Stimulated activated CD8-positive, alpha-beta memory T cell treated with anti-CD3 and anti-CD28 coated beads, Interleukin-15, amount 100 ng/mL, for 1 hour (primary cell): ENCODE data around the gene NR5A1.

Source experiments
- DNase-seq: peaks from one replicate; pipeline ENCODE4 v3.0.0-alpha.2; 2020; ENCODE audit warnings: low read depth

Gene NR5A1

GRCh38 chr9:124506931-124507879, at the start of gene NR5A1:
Gene NR5A1, minus strand, starts transcription at chr9:124507399. Its CDS starts 4,004 bp downstream, at chr9:124503395.
- DNase-seq, result no peak

DNA sequence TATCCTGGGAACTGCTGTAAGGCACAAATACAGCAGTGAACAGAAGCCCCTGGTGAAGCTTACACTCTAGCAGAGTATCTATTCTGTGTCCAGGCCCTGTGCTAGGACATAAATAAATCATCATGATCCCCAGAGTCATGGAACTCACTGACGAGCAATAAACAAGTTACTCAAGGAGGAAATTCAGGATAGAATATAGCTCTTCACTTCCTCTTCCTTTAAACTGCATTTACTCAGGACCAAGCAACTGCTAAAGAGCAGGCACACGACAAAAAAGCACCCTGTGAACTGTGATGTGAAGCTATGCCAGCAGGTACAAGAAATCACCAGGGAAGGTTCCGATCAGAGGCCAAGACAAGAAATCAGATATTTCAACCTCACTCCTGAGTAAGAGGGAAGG, 47.8 kb upstream of the NR5A1 start:
- DNase-seq, result no peak

- no peak for DNase-seq
Measured at GRCh38 chr9:124553738-124554137, 46.5 kb upstream of the NR5A1 start.

- DNase-seq, result no peak
Measured at GRCh38 chr9:124552273-124552605, 45.0 kb upstream of the NR5A1 start.

DNA sequence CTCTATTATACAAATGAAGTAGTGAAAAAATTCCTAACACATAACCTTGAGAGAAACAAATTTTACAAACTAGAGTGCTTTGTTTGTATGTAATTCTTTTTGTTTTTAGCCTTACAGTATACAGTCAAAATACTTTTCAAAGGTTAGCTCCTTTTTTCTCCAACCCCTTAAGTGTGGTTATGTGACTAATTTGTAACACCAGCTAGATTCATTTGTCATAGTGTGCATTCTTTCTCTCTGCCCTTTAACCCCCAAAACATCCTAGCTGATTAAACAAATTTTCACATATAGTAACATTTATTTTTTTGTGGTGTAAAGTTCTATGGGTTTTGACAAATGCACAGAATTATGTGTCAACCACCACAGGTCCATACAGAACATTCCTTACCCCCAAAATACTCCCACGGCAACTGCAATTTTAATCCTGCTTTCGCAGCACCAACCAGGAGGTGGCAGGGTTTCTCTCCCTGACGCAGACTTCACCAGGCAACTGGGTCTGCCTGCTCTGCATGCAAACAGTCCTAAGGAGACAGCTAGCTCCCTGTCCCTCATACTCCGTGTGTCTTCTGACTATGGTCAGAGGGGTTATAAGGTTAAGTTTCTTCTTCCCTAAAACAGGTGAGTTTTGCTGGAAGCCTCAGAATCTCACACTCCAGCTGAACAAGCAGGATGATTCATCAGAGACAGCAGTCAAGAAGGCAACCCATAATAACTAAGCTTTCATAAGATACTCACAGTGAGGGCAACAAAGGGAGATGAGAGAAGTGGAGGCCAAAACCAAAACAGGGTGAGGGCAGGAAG, 44.5 kb upstream of the NR5A1 start:
- no peak for DNase-seq

GRCh38 chr9:124550072-124550471, 42.9 kb upstream of the NR5A1 start:
- DNase-seq, result no peak

DNA sequence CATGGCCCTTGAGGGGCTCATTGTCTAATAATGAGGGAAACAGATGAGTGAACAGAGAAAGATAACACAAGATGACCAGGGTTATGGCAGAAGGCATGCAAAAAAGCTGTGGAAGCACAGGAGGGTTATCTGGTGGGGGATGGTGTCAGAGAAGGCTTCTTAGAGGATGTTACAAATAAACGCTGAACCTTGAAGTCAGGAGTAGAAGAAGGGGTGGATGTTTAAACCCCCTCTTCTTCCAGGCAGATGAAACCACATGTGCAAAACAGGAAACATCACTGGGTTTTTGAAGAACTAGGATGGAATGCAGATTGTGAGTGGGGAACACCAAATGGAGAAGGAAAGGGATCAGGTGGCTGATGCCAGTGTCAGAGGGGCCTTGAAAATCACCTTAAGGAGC, 41.8 kb upstream of the NR5A1 start:
- DNase-seq, result no peak

GRCh38 chr9:124544535-124544934, 37.3 kb upstream of the NR5A1 start:
- no peak for DNase-seq

DNA sequence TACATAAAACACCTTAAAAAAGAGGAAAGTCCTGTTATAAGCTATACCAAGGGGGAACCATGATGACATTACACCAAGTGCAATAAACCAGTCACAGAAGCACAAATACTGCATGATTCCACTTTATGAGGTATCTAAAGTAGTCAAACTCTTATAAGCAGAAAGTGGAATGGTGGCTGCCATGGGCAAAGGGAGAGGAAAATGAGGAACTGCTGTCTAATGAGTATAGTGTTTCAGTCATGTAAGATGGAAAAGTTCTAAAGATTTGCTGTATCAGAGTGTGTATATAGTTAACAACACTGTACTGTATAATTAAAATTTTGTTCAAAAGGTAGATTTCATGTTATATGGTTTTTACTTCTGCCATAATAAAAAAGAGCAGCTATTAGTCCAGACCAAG, 34.6 kb upstream of the NR5A1 start:
- no peak for DNase-seq

- no peak for DNase-seq
Measured at GRCh38 chr9:124537926-124538325, 30.7 kb upstream of the NR5A1 start.

DNA sequence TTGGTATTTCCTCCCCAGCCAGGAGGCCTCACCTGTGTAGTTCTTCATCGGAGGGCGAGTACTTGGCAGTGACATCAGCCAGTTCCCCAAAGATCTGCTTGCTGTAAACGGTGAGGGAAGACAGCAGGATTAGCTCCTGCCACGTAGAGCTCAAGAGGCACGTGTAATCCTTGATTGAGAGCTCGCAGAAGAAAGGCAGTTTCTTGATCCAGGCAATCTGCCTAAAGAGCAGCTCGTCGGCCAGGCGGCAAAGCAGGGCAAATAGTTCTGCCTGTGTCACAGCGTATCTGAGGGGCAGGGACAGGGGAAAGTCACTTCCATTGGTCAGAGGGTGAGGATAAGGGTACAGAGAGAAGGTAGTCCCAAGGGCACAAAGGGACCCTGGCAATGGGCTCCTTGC, 28.6 kb upstream of the NR5A1 start:
- no peak for DNase-seq

DNA sequence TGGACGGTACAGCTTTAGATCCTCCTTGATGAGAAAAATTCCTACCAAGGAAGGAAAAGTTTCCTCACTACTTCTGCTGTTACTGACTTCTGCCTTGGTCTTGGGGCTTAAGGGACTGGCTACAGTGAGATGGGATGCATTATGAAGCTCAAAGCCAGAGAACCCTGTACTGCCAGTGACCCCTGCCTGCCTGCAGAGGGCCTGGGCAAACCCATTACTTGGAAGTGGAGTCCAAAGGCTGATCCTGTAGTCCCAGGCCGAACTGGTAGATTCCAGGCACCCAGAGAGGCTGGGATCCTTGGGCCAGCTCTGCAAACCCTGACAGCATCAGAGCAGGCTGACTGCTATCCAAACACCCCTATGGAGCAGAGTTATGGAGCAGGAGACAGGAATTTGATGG, 25.7 kb upstream of the NR5A1 start:
- no peak for DNase-seq

GRCh38 chr9:124531115-124531514, 23.9 kb upstream of the NR5A1 start:
- no peak for DNase-seq

GRCh38 chr9:124530246-124530645, 23.0 kb upstream of the NR5A1 start:
- DNase-seq, result no peak

DNA sequence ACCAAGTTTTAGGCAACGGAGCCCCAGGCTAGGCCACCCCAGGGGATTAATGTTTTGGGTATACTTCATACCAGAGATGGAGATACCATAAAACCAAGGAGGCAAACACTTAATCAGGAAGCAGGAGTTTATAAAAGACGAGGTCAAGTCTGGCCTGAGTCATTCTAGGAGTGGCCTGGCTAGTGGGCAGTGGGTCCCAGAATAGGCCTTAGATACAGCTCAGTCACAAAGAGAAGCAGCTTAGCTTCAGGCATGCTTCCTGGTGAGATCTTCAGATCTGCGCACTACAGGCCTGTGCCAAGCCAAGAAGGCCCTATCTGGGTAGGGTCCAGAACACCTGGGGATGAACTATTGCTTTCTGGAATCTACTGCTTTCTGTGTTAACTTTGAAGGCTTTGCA, 20.6 kb upstream of the NR5A1 start:
- no peak for DNase-seq

DNA sequence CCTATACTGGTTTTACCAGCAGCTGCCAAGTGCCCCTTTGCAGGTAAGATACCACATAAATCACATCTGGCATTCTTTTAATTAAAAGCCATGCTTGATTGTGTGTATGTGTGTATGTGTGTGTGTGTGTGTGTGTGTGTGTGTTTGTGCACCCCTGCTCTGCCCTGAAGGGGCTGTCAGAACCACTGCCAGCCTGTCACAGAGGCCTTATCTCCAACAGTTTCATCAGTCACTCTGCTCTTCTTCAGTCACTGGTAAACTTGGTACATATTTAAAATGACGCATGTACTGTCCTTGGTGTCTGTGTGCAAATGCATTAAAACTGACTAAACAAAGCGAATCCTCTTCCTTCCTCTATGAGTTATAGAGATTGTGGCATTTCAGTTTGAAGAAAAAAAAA, 19.0 kb upstream of the NR5A1 start:
- no peak for DNase-seq

- DNase-seq, result no peak
Measured at GRCh38 chr9:124522121-124523098, 15.2 kb upstream of the NR5A1 start.

- no peak for DNase-seq
Measured at GRCh38 chr9:124521142-124521541, 13.9 kb upstream of the NR5A1 start.

DNA sequence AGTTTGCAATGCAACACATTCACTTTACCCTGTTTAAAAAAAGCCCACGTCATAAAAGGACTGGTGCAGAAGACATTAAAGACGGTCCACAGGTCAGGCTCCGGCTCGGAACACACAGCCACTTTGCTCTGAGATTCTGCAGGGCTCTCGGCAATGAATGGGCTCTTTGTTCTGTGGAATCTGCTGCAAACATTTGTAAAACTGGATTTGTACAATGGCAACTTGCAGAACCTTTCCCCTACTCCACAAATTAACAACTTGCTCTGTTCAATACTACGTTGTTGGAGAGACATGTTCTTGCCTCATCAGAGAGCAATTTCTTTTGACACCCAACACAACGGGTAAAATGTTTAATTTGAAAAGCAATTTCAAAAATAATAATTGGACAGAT, 13.0 kb upstream of the NR5A1 start:
- DNase-seq, result no peak

- no peak for DNase-seq
Measured at GRCh38 chr9:124518116-124518515, 10.9 kb upstream of the NR5A1 start.

GRCh38 chr9:124517600-124517999, 10.4 kb upstream of the NR5A1 start:
- DNase-seq, result no peak

DNA sequence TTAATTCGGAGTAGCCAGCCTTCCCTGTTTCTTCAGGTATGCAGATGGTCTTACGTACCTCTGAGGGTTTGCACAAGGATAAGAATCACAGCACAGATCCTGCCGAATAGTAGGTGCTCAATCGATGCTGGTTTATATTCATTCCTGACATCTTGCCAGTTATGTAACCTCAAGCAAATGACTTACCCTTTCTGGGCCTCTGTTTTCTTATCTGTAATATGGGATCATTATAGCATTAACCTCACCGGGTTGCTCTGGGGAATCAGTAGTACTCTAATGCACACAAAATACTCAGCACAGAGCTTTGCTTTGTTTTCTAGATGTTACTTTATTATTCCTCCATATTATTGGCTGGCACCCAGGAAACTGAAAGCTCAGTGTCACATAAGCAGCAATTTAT, 7.7 kb upstream of the NR5A1 start:
- DNase-seq, result no peak
